AG20443 (cell line): Measurements from ENCODE around the gene COL12A1.

Experiments used
- DNase-seq: peaks from one replicate; pipeline ENCODE4 v3.0.0; 2012; ENCODE audit warnings: low spot score, mixed read lengths

COL12A1 gene

GRCh38 chr6:75142721-75143120 lies 63.1 kb downstream of the COL12A1 start:
- DNase-seq: no peak

- no peak for DNase-seq
These were observed 70.0 kb downstream of the COL12A1 start for GRCh38 chr6:75135876-75136275.

GRCh38 chr6:75135450-75135849 lies 70.4 kb downstream of the COL12A1 start:
- DNase-seq: peak; percentile 39

GRCh38 chr6:75130784-75131183 lies 75.1 kb downstream of the COL12A1 start:
- peak; percentile 40 for DNase-seq

GRCh38 chr6:75128878-75129570 lies 76.8 kb downstream of the COL12A1 start:
- DNase-seq: no peak

- DNase-seq: no peak
These were observed 79.3 kb downstream of the COL12A1 start for GRCh38 chr6:75126518-75126917.

- no peak for DNase-seq
These were observed 80.9 kb downstream of the COL12A1 start for GRCh38 chr6:75124983-75125382.

- no peak for DNase-seq
These were observed 81.8 kb downstream of the COL12A1 start for GRCh38 chr6:75124085-75124484.

- no peak for DNase-seq
These were observed 86.8 kb downstream of the COL12A1 start for GRCh38 chr6:75118925-75119515.

- no peak for DNase-seq
These were observed 88.2 kb downstream of the COL12A1 start for GRCh38 chr6:75117701-75118100.

GRCh38 chr6:75116946-75117345 lies 88.9 kb downstream of the COL12A1 start:
- DNase-seq: no peak

- DNase-seq: no peak
These were observed 90.4 kb downstream of the COL12A1 start for GRCh38 chr6:75115481-75115880.

- no peak for DNase-seq
These were observed 91.0 kb downstream of the COL12A1 start for GRCh38 chr6:75114806-75115205.

GRCh38 chr6:75114195-75114594 lies 91.7 kb downstream of the COL12A1 start:
- no peak for DNase-seq

- no peak for DNase-seq
These were observed 92.4 kb downstream of the COL12A1 start for GRCh38 chr6:75113446-75113845.

GRCh38 chr6:75109765-75110164 lies 96.1 kb downstream of the COL12A1 start:
- no peak for DNase-seq

GRCh38 chr6:75109022-75109421 lies 96.8 kb downstream of the COL12A1 start:
- DNase-seq: no peak

- no peak for DNase-seq
These were observed 97.4 kb downstream of the COL12A1 start for GRCh38 chr6:75108333-75108974.

GRCh38 chr6:75107913-75108312 lies 97.9 kb downstream of the COL12A1 start:
- no peak for DNase-seq

- no peak for DNase-seq
These were observed 99.4 kb downstream of the COL12A1 start for GRCh38 chr6:75106426-75106825.

- DNase-seq: no peak
These were observed 102.4 kb downstream of the COL12A1 start for GRCh38 chr6:75103431-75103830.

GRCh38 chr6:75102301-75102700 lies 103.6 kb downstream of the COL12A1 start:
- DNase-seq: no peak

- peak; percentile 37 for DNase-seq
These were observed 104.0 kb downstream of the COL12A1 start for GRCh38 chr6:75101896-75102295.
